ENCODE results near the gene RPS4Y1.
"Not testable (repeated sequence)": the region's sequence is repeated elsewhere in the genome, so short reads cannot be mapped to it uniquely, and the experiment has no call there.

The RPS4Y1 gene

DNA sequence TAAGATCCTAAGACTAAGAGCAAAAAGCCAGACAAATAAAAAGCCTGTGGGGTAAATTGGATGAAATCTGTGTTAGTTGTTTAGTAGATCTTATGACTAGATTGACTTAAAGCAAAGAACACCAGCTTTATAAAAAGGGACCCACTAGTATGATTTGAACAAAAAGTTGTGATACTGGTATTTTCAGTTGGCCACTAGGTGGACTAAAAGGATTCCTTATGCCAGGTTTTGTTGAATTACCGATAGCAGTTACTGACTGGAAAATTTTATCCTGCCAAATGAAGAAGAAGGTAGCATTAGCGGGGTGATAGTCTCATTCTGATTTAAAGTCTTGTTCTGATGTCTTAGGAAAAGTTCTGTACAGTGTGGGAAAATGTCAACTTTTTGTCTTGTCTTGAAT, 41.2 kb upstream of the RPS4Y1 start:
- Histone ChIP-seq H3K9me2 (replicated peaks; ENCODE audit: insufficient read depth, low read length) (no peaks in the 10 kb centered on the region), H3K27ac (ENCODE audit: low read depth, low read length) (no peak overlapping the region)

GRCh38 chrY:2817146-2817896, 24.1 kb upstream of the RPS4Y1 start:
- not testable (repeated sequence) for H3F3A ChIP-seq (ENCODE audit: insufficient read depth); H3K36me3 ChIP-seq (ENCODE audit: low read length); H3K9ac ChIP-seq (ENCODE audit: low read length); H3K9me3 ChIP-seq (ENCODE audit: insufficient read depth, low read length); H3K9me2 ChIP-seq (replicated peaks; ENCODE audit: insufficient read depth, low read length); H3K4me3 ChIP-seq (ENCODE audit: insufficient read depth, low read length, poor library complexity, severe bottlenecking); H3K27me3 ChIP-seq (ENCODE audit: low read length); H3K27ac ChIP-seq (ENCODE audit: low read depth, low read length); H3K4me2 ChIP-seq (ENCODE audit: low read depth, low read length, poor library complexity, severe bottlenecking); H3K79me2 ChIP-seq (ENCODE audit: insufficient read depth, low read length); H4K20me1 ChIP-seq (ENCODE audit: low read depth, low read length); H2AFZ ChIP-seq (ENCODE audit: low read depth, low read length, severe bottlenecking)

More for the DNA sequence above, 41.2 kb upstream of the RPS4Y1 start:
- no peak for TF ChIP-seq EZH2phosphoT487 (conservative IDR thresholded peaks at IDR 0.05; ENCODE audit: low read length)
- TF ChIP-seq, protein P1, sequence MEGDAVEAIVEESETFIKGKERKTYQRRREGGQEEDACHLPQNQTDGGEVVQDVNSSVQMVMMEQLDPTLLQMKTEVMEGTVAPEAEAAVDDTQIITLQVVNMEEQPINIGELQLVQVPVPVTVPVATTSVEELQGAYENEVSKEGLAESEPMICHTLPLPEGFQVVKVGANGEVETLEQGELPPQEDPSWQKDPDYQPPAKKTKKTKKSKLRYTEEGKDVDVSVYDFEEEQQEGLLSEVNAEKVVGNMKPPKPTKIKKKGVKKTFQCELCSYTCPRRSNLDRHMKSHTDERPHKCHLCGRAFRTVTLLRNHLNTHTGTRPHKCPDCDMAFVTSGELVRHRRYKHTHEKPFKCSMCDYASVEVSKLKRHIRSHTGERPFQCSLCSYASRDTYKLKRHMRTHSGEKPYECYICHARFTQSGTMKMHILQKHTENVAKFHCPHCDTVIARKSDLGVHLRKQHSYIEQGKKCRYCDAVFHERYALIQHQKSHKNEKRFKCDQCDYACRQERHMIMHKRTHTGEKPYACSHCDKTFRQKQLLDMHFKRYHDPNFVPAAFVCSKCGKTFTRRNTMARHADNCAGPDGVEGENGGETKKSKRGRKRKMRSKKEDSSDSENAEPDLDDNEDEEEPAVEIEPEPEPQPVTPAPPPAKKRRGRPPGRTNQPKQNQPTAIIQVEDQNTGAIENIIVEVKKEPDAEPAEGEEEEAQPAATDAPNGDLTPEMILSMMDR (IDR thresholded peaks at IDR 0.05; ENCODE audit: insufficient read depth, low read length, poor library complexity, severe bottlenecking): no peak
- Histone ChIP-seq H3K4me3 (ENCODE audit: insufficient read depth, low read length, poor library complexity, severe bottlenecking) (no peak overlapping the region), H3K4me2 (ENCODE audit: low read depth, low read length, poor library complexity, severe bottlenecking) (no peak overlapping the region), H3F3A (ENCODE audit: insufficient read depth) (no peaks in the 10 kb centered on the region), H3K79me2 (ENCODE audit: insufficient read depth, low read length) (no peaks in the 10 kb centered on the region), H3K9ac (ENCODE audit: low read length) (no peak overlapping the region), H4K20me1 (ENCODE audit: low read depth, low read length) (no peaks in the 10 kb centered on the region), H3K27me3 (ENCODE audit: low read length) (no peaks in the 10 kb centered on the region), H2AFZ (ENCODE audit: low read depth, low read length, severe bottlenecking) (no peak overlapping the region), H3K9me3 (ENCODE audit: insufficient read depth, low read length) (no peaks in the 10 kb centered on the region), H3K36me3 (ENCODE audit: low read length) (no peaks in the 10 kb centered on the region)

DNA sequence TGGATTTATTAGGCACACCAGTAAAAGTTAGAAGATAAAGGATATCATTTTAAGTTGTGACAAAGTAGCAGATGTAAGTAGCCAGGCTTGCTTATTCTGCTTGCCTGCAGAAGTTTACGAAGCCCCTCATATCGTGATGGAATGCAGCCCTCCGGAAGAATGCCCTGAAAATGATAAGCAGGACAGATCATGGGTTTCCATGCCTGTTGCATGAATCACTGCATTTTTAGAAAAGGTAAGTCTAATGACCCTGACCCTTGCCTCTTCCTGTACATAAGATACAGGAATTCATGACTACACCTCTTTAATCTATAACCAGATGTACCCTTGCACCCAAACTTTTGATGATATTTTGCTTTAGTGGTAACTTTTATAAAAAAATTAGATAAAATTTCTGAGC, 16.9 kb upstream of the RPS4Y1 start:
- H3K4me2 ChIP-seq (ENCODE audit: low read depth, low read length, poor library complexity, severe bottlenecking): no peak overlapping the region
- H3K27ac ChIP-seq (ENCODE audit: low read depth, low read length): no peak overlapping the region
- no peaks in the 10 kb centered on the region for H3K27me3 ChIP-seq (ENCODE audit: low read length)
- no peaks in the 10 kb centered on the region for H3K36me3 ChIP-seq (ENCODE audit: low read length)
- H2AFZ ChIP-seq (ENCODE audit: low read depth, low read length, severe bottlenecking): no peak overlapping the region
- no peak overlapping the region for H3K4me3 ChIP-seq (ENCODE audit: insufficient read depth, low read length, poor library complexity, severe bottlenecking)
- no peaks in the 10 kb centered on the region for H4K20me1 ChIP-seq (ENCODE audit: low read depth, low read length)
- no peaks in the 10 kb centered on the region for H3K79me2 ChIP-seq (ENCODE audit: insufficient read depth, low read length)
- H3K9ac ChIP-seq (ENCODE audit: low read length): no peak overlapping the region
- H3K9me2 ChIP-seq (replicated peaks; ENCODE audit: insufficient read depth, low read length): no peaks in the 10 kb centered on the region
- no peaks in the 10 kb centered on the region for H3F3A ChIP-seq (ENCODE audit: insufficient read depth)
- H3K9me3 ChIP-seq (ENCODE audit: insufficient read depth, low read length): no peaks in the 10 kb centered on the region
- TF ChIP-seq EZH2phosphoT487 (conservative IDR thresholded peaks at IDR 0.05; ENCODE audit: low read length): no peak
- TF ChIP-seq, protein P1 (IDR thresholded peaks at IDR 0.05; ENCODE audit: insufficient read depth, low read length, poor library complexity, severe bottlenecking): no peak

DNA sequence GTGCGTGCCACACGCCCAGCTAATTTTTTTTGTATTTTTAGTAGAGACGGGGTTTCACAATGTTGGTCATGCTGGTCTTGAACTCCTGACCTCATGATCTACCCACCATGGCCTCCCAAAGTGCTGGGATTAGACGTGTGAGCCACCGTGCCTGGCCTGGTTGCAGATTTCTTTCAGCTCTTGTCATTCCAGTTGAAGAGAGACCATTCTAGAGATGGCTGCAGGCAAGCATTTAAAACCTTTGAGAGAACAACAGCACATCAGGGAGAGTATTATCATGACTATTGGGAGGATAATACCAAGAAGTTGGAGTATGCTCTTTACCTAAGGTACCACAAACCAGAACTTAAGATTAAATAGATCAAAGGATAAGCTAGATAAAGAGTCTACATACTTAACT, 12.9 kb upstream of the RPS4Y1 start:
- Histone ChIP-seq H2AFZ (ENCODE audit: low read depth, low read length, severe bottlenecking) (no peak overlapping the region), H3K9me3 (ENCODE audit: insufficient read depth, low read length) (no peaks in the 10 kb centered on the region), H3K4me2 (ENCODE audit: low read depth, low read length, poor library complexity, severe bottlenecking) (no peak overlapping the region), H3K9me2 (replicated peaks; ENCODE audit: insufficient read depth, low read length) (no peaks in the 10 kb centered on the region), H3F3A (ENCODE audit: insufficient read depth) (no peaks in the 10 kb centered on the region), H4K20me1 (ENCODE audit: low read depth, low read length) (no peaks in the 10 kb centered on the region), H3K36me3 (ENCODE audit: low read length) (no peaks in the 10 kb centered on the region), H3K27ac (ENCODE audit: low read depth, low read length) (no peak overlapping the region), H3K9ac (ENCODE audit: low read length) (no peak overlapping the region), H3K4me3 (ENCODE audit: insufficient read depth, low read length, poor library complexity, severe bottlenecking) (no peak overlapping the region), H3K27me3 (ENCODE audit: low read length) (no peaks in the 10 kb centered on the region), H3K79me2 (ENCODE audit: insufficient read depth, low read length) (no peaks in the 10 kb centered on the region)
- TF ChIP-seq, protein P1 (IDR thresholded peaks at IDR 0.05; ENCODE audit: insufficient read depth, low read length, poor library complexity, severe bottlenecking): no peak
- no peak for TF ChIP-seq EZH2phosphoT487 (conservative IDR thresholded peaks at IDR 0.05; ENCODE audit: low read length)
